ENCODE results near the gene ASGR2. TPM values are rescaled to one million over a fixed set of nuclear protein-coding genes. Genes with fewer than 3 reads are reported as not detected.

The ASGR2 gene
- polyA plus RNA-seq, 1 donor from 2014 or later = not detected

DNA sequence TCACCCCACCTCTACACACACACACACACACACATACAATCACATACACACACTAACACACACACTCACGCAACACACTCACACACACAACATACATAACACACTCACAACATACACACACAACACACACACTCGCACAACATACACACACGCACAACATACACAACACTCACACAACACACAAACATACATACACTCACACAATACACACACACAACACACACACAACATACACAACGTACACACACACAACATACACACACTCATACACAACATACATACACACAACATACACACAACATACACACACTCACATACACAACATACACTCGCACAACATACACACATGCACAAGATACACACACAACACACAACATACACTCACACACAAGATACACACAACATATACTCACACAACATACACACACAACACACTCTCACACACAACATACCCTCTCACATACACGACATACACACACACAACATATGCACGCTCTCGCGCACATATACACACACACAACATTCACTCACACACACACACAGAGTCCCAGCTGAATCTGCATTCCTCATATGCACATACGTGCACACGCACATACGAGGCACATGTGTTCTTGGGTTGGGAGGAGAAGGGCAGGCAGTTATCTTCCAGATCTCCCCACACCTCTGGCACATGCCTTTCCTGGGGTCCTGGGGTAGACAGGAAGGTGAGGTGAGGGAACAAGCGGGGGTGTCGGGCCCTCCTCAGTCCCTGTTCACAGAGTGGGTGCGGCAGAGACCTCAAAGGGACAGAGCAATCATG, 1.1 kb downstream of the ASGR2 start:
- Histone ChIP-seq H3F3A (ENCODE audit: insufficient read depth, low read length, poor library complexity, severe bottlenecking) (no peaks in the 10 kb centered on the region), H3K27ac (ENCODE audit: low read length) (no peak overlapping the region), H3K9ac (ENCODE audit: low read length) (no peak overlapping the region), H3K9me3 (ENCODE audit: low read length) (no peaks in the 10 kb centered on the region), H3K79me2 (replicated peaks; ENCODE audit: insufficient read depth, low read length) (no peaks in the 10 kb centered on the region), H3K4me2 (ENCODE audit: low read length) (no peak overlapping the region), H3K27me3 (ENCODE audit: insufficient read depth, low read depth, low read length) (no peaks in the 10 kb centered on the region), H2AFZ (ENCODE audit: low read depth, low read length) (no peak overlapping the region), H3K4me3 (ENCODE audit: low read length) (no peak overlapping the region), H3K36me3 (ENCODE audit: insufficient read depth, low read length) (no peaks in the 10 kb centered on the region), H4K20me1 (ENCODE audit: insufficient read depth) (no peaks in the 10 kb centered on the region), H3K9me2 (ENCODE audit: insufficient read depth, low read length) (no peaks in the 10 kb centered on the region)
- TF ChIP-seq EZH2 (IDR thresholded peaks at IDR 0.05; ENCODE audit: borderline replicate concordance, insufficient read depth, low read length, poor library complexity, severe bottlenecking) (no peak), MXI1 (conservative IDR thresholded peaks at IDR 0.05; ENCODE audit: poor library complexity, severe bottlenecking) (no peak), EP300 (conservative IDR thresholded peaks at IDR 0.05; ENCODE audit: poor library complexity, severe bottlenecking) (no peak), RAD21 (conservative IDR thresholded peaks at IDR 0.05) (no peak), POLR2AphosphoS5 (IDR thresholded peaks at IDR 0.05) (no peak), SMC3 (conservative IDR thresholded peaks at IDR 0.05; ENCODE audit: poor library complexity) (no peak), TAF1 (IDR thresholded peaks at IDR 0.05; ENCODE audit: low read depth) (no peak)
- TF ChIP-seq, protein P1, sequence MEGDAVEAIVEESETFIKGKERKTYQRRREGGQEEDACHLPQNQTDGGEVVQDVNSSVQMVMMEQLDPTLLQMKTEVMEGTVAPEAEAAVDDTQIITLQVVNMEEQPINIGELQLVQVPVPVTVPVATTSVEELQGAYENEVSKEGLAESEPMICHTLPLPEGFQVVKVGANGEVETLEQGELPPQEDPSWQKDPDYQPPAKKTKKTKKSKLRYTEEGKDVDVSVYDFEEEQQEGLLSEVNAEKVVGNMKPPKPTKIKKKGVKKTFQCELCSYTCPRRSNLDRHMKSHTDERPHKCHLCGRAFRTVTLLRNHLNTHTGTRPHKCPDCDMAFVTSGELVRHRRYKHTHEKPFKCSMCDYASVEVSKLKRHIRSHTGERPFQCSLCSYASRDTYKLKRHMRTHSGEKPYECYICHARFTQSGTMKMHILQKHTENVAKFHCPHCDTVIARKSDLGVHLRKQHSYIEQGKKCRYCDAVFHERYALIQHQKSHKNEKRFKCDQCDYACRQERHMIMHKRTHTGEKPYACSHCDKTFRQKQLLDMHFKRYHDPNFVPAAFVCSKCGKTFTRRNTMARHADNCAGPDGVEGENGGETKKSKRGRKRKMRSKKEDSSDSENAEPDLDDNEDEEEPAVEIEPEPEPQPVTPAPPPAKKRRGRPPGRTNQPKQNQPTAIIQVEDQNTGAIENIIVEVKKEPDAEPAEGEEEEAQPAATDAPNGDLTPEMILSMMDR (IDR thresholded peaks at IDR 0.05; ENCODE audit: poor library complexity, severe bottlenecking) = no peak
- TF ChIP-seq, protein P2, sequence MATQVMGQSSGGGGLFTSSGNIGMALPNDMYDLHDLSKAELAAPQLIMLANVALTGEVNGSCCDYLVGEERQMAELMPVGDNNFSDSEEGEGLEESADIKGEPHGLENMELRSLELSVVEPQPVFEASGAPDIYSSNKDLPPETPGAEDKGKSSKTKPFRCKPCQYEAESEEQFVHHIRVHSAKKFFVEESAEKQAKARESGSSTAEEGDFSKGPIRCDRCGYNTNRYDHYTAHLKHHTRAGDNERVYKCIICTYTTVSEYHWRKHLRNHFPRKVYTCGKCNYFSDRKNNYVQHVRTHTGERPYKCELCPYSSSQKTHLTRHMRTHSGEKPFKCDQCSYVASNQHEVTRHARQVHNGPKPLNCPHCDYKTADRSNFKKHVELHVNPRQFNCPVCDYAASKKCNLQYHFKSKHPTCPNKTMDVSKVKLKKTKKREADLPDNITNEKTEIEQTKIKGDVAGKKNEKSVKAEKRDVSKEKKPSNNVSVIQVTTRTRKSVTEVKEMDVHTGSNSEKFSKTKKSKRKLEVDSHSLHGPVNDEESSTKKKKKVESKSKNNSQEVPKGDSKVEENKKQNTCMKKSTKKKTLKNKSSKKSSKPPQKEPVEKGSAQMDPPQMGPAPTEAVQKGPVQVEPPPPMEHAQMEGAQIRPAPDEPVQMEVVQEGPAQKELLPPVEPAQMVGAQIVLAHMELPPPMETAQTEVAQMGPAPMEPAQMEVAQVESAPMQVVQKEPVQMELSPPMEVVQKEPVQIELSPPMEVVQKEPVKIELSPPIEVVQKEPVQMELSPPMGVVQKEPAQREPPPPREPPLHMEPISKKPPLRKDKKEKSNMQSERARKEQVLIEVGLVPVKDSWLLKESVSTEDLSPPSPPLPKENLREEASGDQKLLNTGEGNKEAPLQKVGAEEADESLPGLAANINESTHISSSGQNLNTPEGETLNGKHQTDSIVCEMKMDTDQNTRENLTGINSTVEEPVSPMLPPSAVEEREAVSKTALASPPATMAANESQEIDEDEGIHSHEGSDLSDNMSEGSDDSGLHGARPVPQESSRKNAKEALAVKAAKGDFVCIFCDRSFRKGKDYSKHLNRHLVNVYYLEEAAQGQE (IDR thresholded peaks at IDR 0.05; ENCODE audit: borderline replicate concordance) = no peak

DNA sequence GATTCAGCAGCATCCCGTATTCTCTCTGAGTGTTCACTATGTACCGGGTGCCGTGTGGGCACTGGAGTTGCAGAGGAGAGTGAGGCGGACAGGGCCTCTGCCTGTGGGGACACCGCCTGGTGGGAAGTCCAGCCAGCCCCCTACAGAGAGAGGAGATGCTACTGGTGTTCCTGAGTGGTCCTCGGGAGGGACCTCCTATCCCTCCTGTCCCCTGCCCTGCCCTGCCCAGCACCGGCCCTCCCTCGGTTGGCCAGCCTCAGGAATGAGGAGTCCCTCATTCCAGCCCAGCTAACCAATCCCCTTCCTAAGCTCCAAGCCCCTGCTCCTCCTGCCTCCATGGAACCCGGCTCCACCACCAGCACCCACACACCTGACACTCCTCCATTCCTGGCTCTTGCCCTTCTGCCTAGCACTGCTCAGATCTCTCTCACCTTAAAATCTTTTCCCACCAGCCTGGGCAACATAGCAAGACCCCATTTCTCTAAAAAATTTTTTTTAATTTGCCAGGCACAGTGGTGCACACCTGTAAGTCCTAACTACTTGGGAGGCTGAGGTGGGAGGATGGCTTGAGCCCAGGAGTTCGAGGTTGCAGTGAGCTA, 2.0 kb downstream of the ASGR2 start:
- TF ChIP-seq, protein P2 (IDR thresholded peaks at IDR 0.05; ENCODE audit: borderline replicate concordance) = no peak
- no peak for TF ChIP-seq TAF1 (IDR thresholded peaks at IDR 0.05; ENCODE audit: low read depth)
- no peak for TF ChIP-seq MXI1 (conservative IDR thresholded peaks at IDR 0.05; ENCODE audit: poor library complexity, severe bottlenecking)
- TF ChIP-seq SMC3 (conservative IDR thresholded peaks at IDR 0.05; ENCODE audit: poor library complexity) = no peak
- TF ChIP-seq POLR2AphosphoS5 (IDR thresholded peaks at IDR 0.05) = no peak
- TF ChIP-seq RAD21 (conservative IDR thresholded peaks at IDR 0.05) = no peak
- TF ChIP-seq EZH2 (IDR thresholded peaks at IDR 0.05; ENCODE audit: borderline replicate concordance, insufficient read depth, low read length, poor library complexity, severe bottlenecking) = no peak
- TF ChIP-seq, protein P1 (IDR thresholded peaks at IDR 0.05; ENCODE audit: poor library complexity, severe bottlenecking) = no peak
- Histone ChIP-seq H3K9me2 (ENCODE audit: insufficient read depth, low read length) (no peaks in the 10 kb centered on the region), H3K9ac (ENCODE audit: low read length) (no peak overlapping the region), H3K9me3 (ENCODE audit: low read length) (no peaks in the 10 kb centered on the region), H3K4me2 (ENCODE audit: low read length) (no peak overlapping the region), H3K27me3 (ENCODE audit: insufficient read depth, low read depth, low read length) (no peaks in the 10 kb centered on the region), H2AFZ (ENCODE audit: low read depth, low read length) (no peak overlapping the region), H3F3A (ENCODE audit: insufficient read depth, low read length, poor library complexity, severe bottlenecking) (no peaks in the 10 kb centered on the region), H3K27ac (ENCODE audit: low read length) (no peak overlapping the region), H3K36me3 (ENCODE audit: insufficient read depth, low read length) (no peaks in the 10 kb centered on the region), H3K4me3 (ENCODE audit: low read length) (no peak overlapping the region), H4K20me1 (ENCODE audit: insufficient read depth) (no peaks in the 10 kb centered on the region), H3K79me2 (replicated peaks; ENCODE audit: insufficient read depth, low read length) (no peaks in the 10 kb centered on the region)
